Mesendoderm (in vitro differentiated cells): ENCODE data around the gene SHF.

Experiments used
- DNase-seq: peaks from one replicate; pipeline ENCODE4 v3.0.0; 2013
- H2AK5ac ChIP-seq: 2 replicates; pipeline ENCODE4 v1.6.1; 2013; ENCODE audit warnings: low read length, inconsistent platforms
- H2BK120ac ChIP-seq: 2 replicates; pipeline ENCODE4 v1.6.1; 2013; ENCODE audit warnings: low read depth, mild to moderate bottlenecking, low read length, moderate library complexity, mixed read lengths
- H2BK15ac ChIP-seq: replicated peaks from 2 replicates; pipeline ENCODE4 v1.6.1; 2013; ENCODE audit warnings: low read depth, mild to moderate bottlenecking, moderate library complexity
- H2BK5ac ChIP-seq: 2 replicates; pipeline ENCODE4 v1.6.1; 2013; ENCODE audit warnings: low read length, inconsistent platforms
- H3K18ac ChIP-seq: 2 replicates; pipeline ENCODE4 v1.6.1; 2013; ENCODE audit warnings: mild to moderate bottlenecking, low read length, mixed read lengths
- H3K23ac ChIP-seq: one replicate; pipeline ENCODE4 v1.6.1; 2013; ENCODE audit warnings: low read length
- H3K27ac ChIP-seq: 2 replicates; pipeline ENCODE4 v1.5.1; 2013; ENCODE audit warnings: low read depth, mild to moderate bottlenecking, inconsistent platforms, low read length, moderate library complexity
- H3K27me3 ChIP-seq: 2 replicates; pipeline ENCODE4 v1.6.1; 2013; ENCODE audit warnings: low read length, control low read depth, mild to moderate bottlenecking, inconsistent platforms; ENCODE audit not compliant: insufficient read depth, poor library complexity
- H3K36me3 ChIP-seq: 2 replicates; pipeline ENCODE4 v1.6.1; 2013; ENCODE audit warnings: low read length, inconsistent platforms; ENCODE audit not compliant: control insufficient read depth, insufficient read depth
- H3K4ac ChIP-seq: one replicate; pipeline ENCODE4 v1.6.1; 2013; ENCODE audit warnings: low read depth, mild to moderate bottlenecking, low read length, moderate library complexity
- H3K4me1 ChIP-seq: 2 replicates; pipeline ENCODE4 v1.6.1; 2013; ENCODE audit warnings: low read depth, low read length, inconsistent platforms; ENCODE audit not compliant: control insufficient read depth
- H3K4me2 ChIP-seq: 2 replicates; pipeline ENCODE4 v1.6.1; 2013; ENCODE audit warnings: low read length
- H3K4me3 ChIP-seq: 2 replicates; pipeline ENCODE4 v1.5.1; 2013; ENCODE audit warnings: mild to moderate bottlenecking, low read length
- H3K56ac ChIP-seq: one replicate; pipeline ENCODE4 v1.6.1; 2013; ENCODE audit warnings: low read length
- H3K79me1 ChIP-seq: 2 replicates; pipeline ENCODE4 v1.6.1; 2013; ENCODE audit warnings: low read length, inconsistent platforms
- H3K79me2 ChIP-seq: 2 replicates; pipeline ENCODE4 v1.6.1; 2013; ENCODE audit warnings: mild to moderate bottlenecking, low read length; ENCODE audit not compliant: control insufficient read depth, insufficient read depth
- H3K9ac ChIP-seq: 2 replicates; pipeline ENCODE4 v1.6.1; 2013; ENCODE audit warnings: low read length, inconsistent platforms
- H4K5ac ChIP-seq: one replicate; pipeline ENCODE4 v1.6.1; 2013; ENCODE audit warnings: low read length
- H4K8ac ChIP-seq: one replicate; pipeline ENCODE4 v1.6.1; 2013; ENCODE audit warnings: low read depth, mild to moderate bottlenecking, control low read depth, low read length, moderate library complexity
- WGBS: extraction: QIAGEN DNeasy Blood & Tissue Kit; methylation state at CpG from one replicate; pipeline ENCODE4 v1.1.7; 2013; ENCODE audit warnings: low lambda C conversion rate, missing lambda C conversion rate; ENCODE audit not compliant: insufficient coverage; ENCODE audit errors: extremely low coverage; 5-methylcytosine and 5-hydroxymethylcytosine counted together

SHF gene

GRCh38 chr15:45121706-45122417 lies 65.9 kb downstream of the SHF start:
- H3K56ac ChIP-seq, result no peak overlapping the region
- H3K4me1 ChIP-seq, result no peaks in the 10 kb centered on the region
- H3K4me2 ChIP-seq, result no peak overlapping the region
- no peak overlapping the region for H2BK120ac ChIP-seq
- H2BK15ac ChIP-seq, result no peak overlapping the region
- H3K36me3 ChIP-seq, result no peaks in the 10 kb centered on the region
- peak; percentile 51 for DNase-seq
- H2BK5ac ChIP-seq, result no peak overlapping the region
- H4K8ac ChIP-seq, result no peak overlapping the region
- H3K27me3 ChIP-seq, result peaks cover 18% of the 10 kb centered on the region
- no peak overlapping the region for H3K4ac ChIP-seq
- no peaks in the 10 kb centered on the region for H3K79me2 ChIP-seq
- H3K27ac ChIP-seq, result no peak overlapping the region
- H4K5ac ChIP-seq, result no peak overlapping the region
- H3K79me1 ChIP-seq, result no peaks in the 10 kb centered on the region
- WGBS, result no CpG with 5 or more reads among the region's 9 CpGs
- H2AK5ac ChIP-seq, result no peak overlapping the region
- no peak overlapping the region for H3K23ac ChIP-seq
- no peak overlapping the region for H3K9ac ChIP-seq
- no peak overlapping the region for H3K4me3 ChIP-seq
- H3K18ac ChIP-seq, result no peak overlapping the region

GRCh38 chr15:45121020-45121419 lies 66.7 kb downstream of the SHF start:
- H4K5ac ChIP-seq, result no peak overlapping the region
- H3K27ac ChIP-seq, result no peak overlapping the region
- H3K4me3 ChIP-seq, result no peak overlapping the region
- no peak overlapping the region for H2BK120ac ChIP-seq
- H3K4me2 ChIP-seq, result no peak overlapping the region
- H3K18ac ChIP-seq, result no peak overlapping the region
- H3K23ac ChIP-seq, result no peak overlapping the region
- H4K8ac ChIP-seq, result no peak overlapping the region
- peaks cover 26% of the 10 kb centered on the region for H3K27me3 ChIP-seq
- no peaks in the 10 kb centered on the region for H3K4me1 ChIP-seq
- no peak overlapping the region for H2AK5ac ChIP-seq
- DNase-seq, result no peak
- no peaks in the 10 kb centered on the region for H3K36me3 ChIP-seq
- no peak overlapping the region for H3K4ac ChIP-seq
- no peak overlapping the region for H2BK15ac ChIP-seq
- no peak overlapping the region for H2BK5ac ChIP-seq
- no peaks in the 10 kb centered on the region for H3K79me2 ChIP-seq
- H3K9ac ChIP-seq, result no peak overlapping the region
- H3K56ac ChIP-seq, result no peak overlapping the region
- WGBS, result no CpG with 5 or more reads among the region's 3 CpGs
- H3K79me1 ChIP-seq, result no peaks in the 10 kb centered on the region

GRCh38 chr15:45120081-45120972 lies 67.4 kb downstream of the SHF start:
- Histone ChIP-seq H3K79me2 (no peaks in the 10 kb centered on the region), H2AK5ac (no peak overlapping the region), H3K9ac (no peak overlapping the region), H3K4ac (no peak overlapping the region), H3K27me3 (peaks cover 29% of the 10 kb centered on the region), H3K23ac (no peak overlapping the region), H2BK15ac (no peak overlapping the region), H3K56ac (no peak overlapping the region), H3K4me1 (no peaks in the 10 kb centered on the region), H3K4me2 (no peak overlapping the region), H3K36me3 (no peaks in the 10 kb centered on the region), H2BK120ac (no peak overlapping the region), H4K8ac (no peak overlapping the region), H2BK5ac (no peak overlapping the region), H3K79me1 (no peaks in the 10 kb centered on the region), H3K4me3 (no peak overlapping the region), H3K18ac (no peak overlapping the region), H3K27ac (no peak overlapping the region), H4K5ac (no peak overlapping the region)
- DNase-seq, result no peak
- WGBS, result no CpG with 5 or more reads among the region's 10 CpGs

- H3K9ac ChIP-seq, result no peak overlapping the region
- no peak for DNase-seq
- no CpG with 5 or more reads among the region's 5 CpGs for WGBS
- H3K4me1 ChIP-seq, result no peaks in the 10 kb centered on the region
- no peak overlapping the region for H3K4me2 ChIP-seq
- no peak overlapping the region for H3K27ac ChIP-seq
- peaks cover 37% of the 10 kb centered on the region for H3K27me3 ChIP-seq
- no peaks in the 10 kb centered on the region for H3K79me1 ChIP-seq
- H3K4ac ChIP-seq, result no peak overlapping the region
- no peak overlapping the region for H3K23ac ChIP-seq
- no peaks in the 10 kb centered on the region for H3K36me3 ChIP-seq
- no peak overlapping the region for H2BK120ac ChIP-seq
- H3K4me3 ChIP-seq, result no peak overlapping the region
- H2AK5ac ChIP-seq, result no peak overlapping the region
- H3K79me2 ChIP-seq, result no peaks in the 10 kb centered on the region
- H3K18ac ChIP-seq, result no peak overlapping the region
- H3K56ac ChIP-seq, result no peak overlapping the region
- H4K8ac ChIP-seq, result no peak overlapping the region
- H2BK5ac ChIP-seq, result no peak overlapping the region
- H4K5ac ChIP-seq, result no peak overlapping the region
- no peak overlapping the region for H2BK15ac ChIP-seq
These were observed 68.8 kb downstream of the SHF start for GRCh38 chr15:45118996-45119395.

- H3K4me2 ChIP-seq, result no peak overlapping the region
- no peak overlapping the region for H4K8ac ChIP-seq
- peaks cover 46% of the 10 kb centered on the region for H3K27me3 ChIP-seq
- H3K9ac ChIP-seq, result no peak overlapping the region
- no CpG with 5 or more reads among the region's 14 CpGs for WGBS
- peak; percentile 95 for DNase-seq
- no peaks in the 10 kb centered on the region for H3K79me2 ChIP-seq
- H4K5ac ChIP-seq, result no peak overlapping the region
- no peak overlapping the region for H2BK5ac ChIP-seq
- H3K27ac ChIP-seq, result no peak overlapping the region
- no peak overlapping the region for H3K4ac ChIP-seq
- no peak overlapping the region for H2BK15ac ChIP-seq
- no peak overlapping the region for H3K4me3 ChIP-seq
- no peaks in the 10 kb centered on the region for H3K36me3 ChIP-seq
- no peaks in the 10 kb centered on the region for H3K4me1 ChIP-seq
- no peak overlapping the region for H3K56ac ChIP-seq
- no peaks in the 10 kb centered on the region for H3K79me1 ChIP-seq
- no peak overlapping the region for H3K18ac ChIP-seq
- no peak overlapping the region for H2BK120ac ChIP-seq
- no peak overlapping the region for H3K23ac ChIP-seq
- no peak overlapping the region for H2AK5ac ChIP-seq
These were observed 69.6 kb downstream of the SHF start for GRCh38 chr15:45118131-45118588.
